ENCODE measurements around the gene NLRC5.

DNA sequence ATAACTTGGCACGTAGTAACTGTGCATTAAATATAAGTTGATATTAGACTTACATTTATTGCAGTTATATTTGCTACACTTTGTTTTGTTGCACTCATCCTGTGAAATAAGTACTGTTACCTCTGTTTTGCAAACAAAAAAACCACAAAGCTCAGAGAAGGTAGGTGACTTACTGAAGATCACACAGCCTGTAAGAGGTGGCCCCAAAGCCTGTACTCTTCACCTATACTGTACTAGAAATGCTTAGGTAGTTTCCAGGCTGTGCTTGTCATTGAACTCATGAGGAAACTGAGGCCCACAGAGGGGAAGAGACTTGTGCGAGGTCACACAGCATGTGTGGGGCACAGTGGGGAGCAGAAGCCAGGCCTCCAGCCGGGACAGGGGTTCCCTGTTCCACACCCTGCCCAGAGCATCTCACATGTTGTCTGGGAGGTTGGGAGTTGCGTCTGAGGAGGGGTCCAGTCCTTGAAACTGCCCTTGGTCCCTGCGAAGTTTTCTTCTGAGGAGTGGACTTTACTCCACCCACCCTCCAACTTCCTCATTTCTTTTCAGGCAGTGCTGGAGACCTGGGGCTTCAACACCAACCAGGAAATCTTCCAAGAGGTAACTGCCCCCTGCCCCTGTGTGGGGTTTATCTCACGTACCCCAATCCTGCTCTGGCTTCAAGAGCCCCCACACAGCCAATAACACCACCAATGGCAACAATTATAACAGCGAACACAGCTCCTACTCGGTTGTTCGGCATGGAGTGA lies 14.6 kb upstream of the NLRC5 start:
- TF ChIP-seq, protein P1, sequence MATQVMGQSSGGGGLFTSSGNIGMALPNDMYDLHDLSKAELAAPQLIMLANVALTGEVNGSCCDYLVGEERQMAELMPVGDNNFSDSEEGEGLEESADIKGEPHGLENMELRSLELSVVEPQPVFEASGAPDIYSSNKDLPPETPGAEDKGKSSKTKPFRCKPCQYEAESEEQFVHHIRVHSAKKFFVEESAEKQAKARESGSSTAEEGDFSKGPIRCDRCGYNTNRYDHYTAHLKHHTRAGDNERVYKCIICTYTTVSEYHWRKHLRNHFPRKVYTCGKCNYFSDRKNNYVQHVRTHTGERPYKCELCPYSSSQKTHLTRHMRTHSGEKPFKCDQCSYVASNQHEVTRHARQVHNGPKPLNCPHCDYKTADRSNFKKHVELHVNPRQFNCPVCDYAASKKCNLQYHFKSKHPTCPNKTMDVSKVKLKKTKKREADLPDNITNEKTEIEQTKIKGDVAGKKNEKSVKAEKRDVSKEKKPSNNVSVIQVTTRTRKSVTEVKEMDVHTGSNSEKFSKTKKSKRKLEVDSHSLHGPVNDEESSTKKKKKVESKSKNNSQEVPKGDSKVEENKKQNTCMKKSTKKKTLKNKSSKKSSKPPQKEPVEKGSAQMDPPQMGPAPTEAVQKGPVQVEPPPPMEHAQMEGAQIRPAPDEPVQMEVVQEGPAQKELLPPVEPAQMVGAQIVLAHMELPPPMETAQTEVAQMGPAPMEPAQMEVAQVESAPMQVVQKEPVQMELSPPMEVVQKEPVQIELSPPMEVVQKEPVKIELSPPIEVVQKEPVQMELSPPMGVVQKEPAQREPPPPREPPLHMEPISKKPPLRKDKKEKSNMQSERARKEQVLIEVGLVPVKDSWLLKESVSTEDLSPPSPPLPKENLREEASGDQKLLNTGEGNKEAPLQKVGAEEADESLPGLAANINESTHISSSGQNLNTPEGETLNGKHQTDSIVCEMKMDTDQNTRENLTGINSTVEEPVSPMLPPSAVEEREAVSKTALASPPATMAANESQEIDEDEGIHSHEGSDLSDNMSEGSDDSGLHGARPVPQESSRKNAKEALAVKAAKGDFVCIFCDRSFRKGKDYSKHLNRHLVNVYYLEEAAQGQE (IDR thresholded peaks at IDR 0.05; ENCODE audit: insufficient read depth in 1 of 2, low read depth in 2 of 2, low read length in 2 of 2): no peak
- TF ChIP-seq FOXP2 (optimal IDR thresholded peaks at IDR 0.05; ENCODE audit: borderline replicate concordance, extremely low read depth, extremely low read length, insufficient read depth) (no peak), POLR2AphosphoS5 (IDR thresholded peaks at IDR 0.05; ENCODE audit: low read depth, low read length) (no peak), TAF1 (IDR thresholded peaks at IDR 0.05; ENCODE audit: borderline replicate concordance, insufficient read depth, low read length) (no peak)
